Type B pancreatic cell (in vitro differentiated cells): Measurements from ENCODE around the gene SUMO3. TPM values are rescaled to one million over a fixed set of nuclear protein-coding genes. Genes with fewer than 3 reads are reported as not detected.

ENCODE experiments used
- DNase-seq: peaks from one replicate; pipeline ENCODE4 v3.0.0; 2021; ENCODE audit warnings: mixed read lengths; ENCODE audit not compliant: unreplicated experiment; ENCODE audit errors: extremely low spot score
- H3K27ac Mint-ChIP-seq: 2 replicates; pipeline ENCODE4 v1.8.0; 2021; ENCODE audit warnings: mild to moderate bottlenecking, mixed read lengths
- H3K27me3 Mint-ChIP-seq: 2 replicates; pipeline ENCODE4 v1.8.0; 2021; ENCODE audit warnings: mixed read lengths
- H3K36me3 Mint-ChIP-seq: 2 replicates; pipeline ENCODE4 v1.8.0; 2021; ENCODE audit warnings: mixed read lengths
- H3K4me1 Mint-ChIP-seq: one replicate; pipeline ENCODE4 v1.8.0; 2021; ENCODE audit warnings: mixed read lengths; ENCODE audit not compliant: unreplicated experiment
- H3K4me3 Mint-ChIP-seq: 2 replicates; pipeline ENCODE4 v1.8.0; 2021; ENCODE audit warnings: mild to moderate bottlenecking, mixed read lengths
- H3K9me3 Mint-ChIP-seq: 2 replicates; pipeline ENCODE4 v1.8.0; 2021; ENCODE audit warnings: mixed read lengths
- total RNA-seq: library from RNA; stranded (reverse); gene quantifications from 2 replicates; pipeline ENCODE4 v1.2.1, GENCODE V29; 2021; ENCODE audit warnings: low replicate concordance
- TF ChIP-seq, protein P1 (sequence below): fragments of 200-600 bp; sonication (generic); conservative IDR thresholded peaks from 2 replicates; pipeline ENCODE4 v1.5.0; 2021; ENCODE audit warnings: antibody characterized with exemption, mild to moderate bottlenecking

SUMO3 gene
- total RNA-seq, 1 donor from 2014 or later: 81.2 TPM

DNA sequence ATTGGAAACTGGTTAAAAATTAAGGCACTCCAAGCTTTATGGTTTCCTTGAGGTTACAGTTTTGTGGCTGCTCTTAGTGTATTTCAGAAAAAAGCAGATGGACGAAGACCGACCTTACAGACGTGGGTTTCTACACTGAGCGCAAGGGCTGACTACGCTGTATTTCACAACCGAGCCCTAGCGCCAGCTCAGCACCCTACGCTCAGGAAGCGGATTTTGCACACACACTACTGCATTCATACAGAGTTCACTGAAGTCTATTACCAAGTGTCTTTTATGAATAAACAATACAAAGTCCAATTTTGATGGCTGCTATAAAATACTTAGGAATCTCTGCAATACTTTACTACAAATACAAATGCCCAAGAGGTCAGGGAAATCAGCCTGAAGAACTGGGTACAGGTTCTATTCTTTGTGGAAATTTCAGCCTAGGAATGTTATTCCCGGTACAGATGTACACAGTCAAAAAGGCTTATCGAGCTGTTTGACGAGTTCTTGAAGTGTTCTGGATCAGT, 31.8 kb upstream of the SUMO3 start:
- Mint-ChIP-seq H3K36me3 (peaks cover 15% of the 10 kb centered on the region), H3K4me3 (no peak overlapping the region), H3K27me3 (peaks cover under 1% of the 10 kb centered on the region), H3K4me1 (peaks cover 6% of the 10 kb centered on the region), H3K27ac (no peak overlapping the region), H3K9me3 (no peaks in the 10 kb centered on the region)
- no peak for DNase-seq
- TF ChIP-seq, protein P1, sequence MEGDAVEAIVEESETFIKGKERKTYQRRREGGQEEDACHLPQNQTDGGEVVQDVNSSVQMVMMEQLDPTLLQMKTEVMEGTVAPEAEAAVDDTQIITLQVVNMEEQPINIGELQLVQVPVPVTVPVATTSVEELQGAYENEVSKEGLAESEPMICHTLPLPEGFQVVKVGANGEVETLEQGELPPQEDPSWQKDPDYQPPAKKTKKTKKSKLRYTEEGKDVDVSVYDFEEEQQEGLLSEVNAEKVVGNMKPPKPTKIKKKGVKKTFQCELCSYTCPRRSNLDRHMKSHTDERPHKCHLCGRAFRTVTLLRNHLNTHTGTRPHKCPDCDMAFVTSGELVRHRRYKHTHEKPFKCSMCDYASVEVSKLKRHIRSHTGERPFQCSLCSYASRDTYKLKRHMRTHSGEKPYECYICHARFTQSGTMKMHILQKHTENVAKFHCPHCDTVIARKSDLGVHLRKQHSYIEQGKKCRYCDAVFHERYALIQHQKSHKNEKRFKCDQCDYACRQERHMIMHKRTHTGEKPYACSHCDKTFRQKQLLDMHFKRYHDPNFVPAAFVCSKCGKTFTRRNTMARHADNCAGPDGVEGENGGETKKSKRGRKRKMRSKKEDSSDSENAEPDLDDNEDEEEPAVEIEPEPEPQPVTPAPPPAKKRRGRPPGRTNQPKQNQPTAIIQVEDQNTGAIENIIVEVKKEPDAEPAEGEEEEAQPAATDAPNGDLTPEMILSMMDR: no peak

DNA sequence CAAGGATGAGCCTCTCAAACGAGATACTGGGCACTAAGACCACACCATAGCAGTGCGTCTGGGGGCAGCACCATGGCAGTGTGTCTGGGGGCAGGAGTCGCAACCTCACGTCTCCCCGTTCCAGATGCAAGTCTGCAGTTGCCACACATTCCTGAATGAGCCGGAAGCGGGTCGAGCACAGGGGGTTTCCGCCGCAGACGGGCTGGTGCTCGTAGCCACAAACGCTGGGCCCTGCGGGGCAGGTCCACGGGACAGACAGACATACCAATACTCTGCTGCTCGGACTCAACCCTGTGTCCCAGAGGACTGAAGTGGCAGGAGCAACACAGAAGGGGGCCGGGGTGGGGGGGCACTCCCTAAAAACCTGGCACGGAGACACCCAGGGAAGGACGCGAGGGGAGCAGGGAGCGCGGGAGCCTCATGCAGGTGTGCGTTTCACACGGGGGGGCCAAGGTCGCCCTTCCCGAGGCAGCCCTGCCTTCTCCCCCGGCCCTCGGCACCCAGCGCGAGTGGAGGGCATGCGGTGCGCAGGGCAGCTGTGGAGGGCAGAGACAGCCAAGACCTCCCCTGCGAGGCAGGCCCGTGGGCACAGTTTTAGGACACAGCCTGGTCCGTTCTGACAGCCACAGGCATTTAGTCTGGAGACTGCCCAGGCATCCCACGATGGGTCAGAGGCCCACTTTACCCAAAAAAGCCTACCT, 31.1 kb upstream of the SUMO3 start:
- Mint-ChIP-seq H3K9me3 (no peaks in the 10 kb centered on the region), H3K4me3 (no peak overlapping the region), H3K27ac (no peak overlapping the region), H3K36me3 (peaks cover 11% of the 10 kb centered on the region), H3K4me1 (peaks cover 9% of the 10 kb centered on the region), H3K27me3 (peaks cover 4% of the 10 kb centered on the region)
- TF ChIP-seq, protein P1: no peak
- DNase-seq: no peak

DNA sequence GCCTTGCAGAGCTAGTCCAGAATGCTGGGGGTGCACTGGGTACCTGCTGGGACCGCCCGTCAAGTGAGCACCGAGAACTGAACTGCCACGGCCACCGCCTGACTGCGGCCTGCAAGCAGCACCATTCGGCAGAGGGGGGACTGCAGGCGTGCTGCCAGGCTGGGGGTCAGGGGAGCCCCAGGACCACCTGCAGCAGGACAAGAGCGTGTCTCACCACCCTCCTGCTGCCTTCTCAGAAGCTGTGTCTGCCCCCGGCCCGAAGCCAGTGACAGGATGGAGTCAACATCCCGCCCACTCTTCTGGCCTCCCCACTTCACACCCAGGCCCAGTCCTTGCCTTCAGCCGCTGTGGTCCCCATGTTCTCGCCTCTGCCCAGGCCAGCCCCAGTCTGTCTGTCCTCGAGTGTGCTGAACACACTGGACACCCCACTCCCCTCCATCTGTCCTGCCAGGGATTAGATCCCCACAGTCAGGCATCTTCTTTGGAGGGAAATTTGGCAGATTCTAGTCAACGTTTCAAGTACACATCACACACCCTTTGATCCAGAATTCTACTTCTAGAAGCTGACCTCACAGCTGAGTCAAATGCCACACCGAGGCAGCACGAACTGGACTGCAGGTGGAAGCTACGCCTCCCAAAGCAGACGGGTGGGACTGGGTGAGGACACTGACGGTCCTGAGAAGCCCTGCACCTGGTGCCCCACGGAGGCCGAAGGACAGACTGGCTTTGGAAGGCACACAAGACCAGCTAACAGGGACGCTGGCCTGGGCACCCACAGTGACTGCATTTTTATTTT, 29.6 kb upstream of the SUMO3 start:
- peaks cover 7% of the 10 kb centered on the region for H3K27me3 Mint-ChIP-seq
- H3K4me3 Mint-ChIP-seq: no peak overlapping the region
- peaks cover 9% of the 10 kb centered on the region for H3K4me1 Mint-ChIP-seq
- no peaks in the 10 kb centered on the region for H3K9me3 Mint-ChIP-seq
- peaks cover 8% of the 10 kb centered on the region for H3K36me3 Mint-ChIP-seq
- DNase-seq: peak; percentile 67
- no peak overlapping the region for H3K27ac Mint-ChIP-seq
- TF ChIP-seq, protein P1: no peak

DNA sequence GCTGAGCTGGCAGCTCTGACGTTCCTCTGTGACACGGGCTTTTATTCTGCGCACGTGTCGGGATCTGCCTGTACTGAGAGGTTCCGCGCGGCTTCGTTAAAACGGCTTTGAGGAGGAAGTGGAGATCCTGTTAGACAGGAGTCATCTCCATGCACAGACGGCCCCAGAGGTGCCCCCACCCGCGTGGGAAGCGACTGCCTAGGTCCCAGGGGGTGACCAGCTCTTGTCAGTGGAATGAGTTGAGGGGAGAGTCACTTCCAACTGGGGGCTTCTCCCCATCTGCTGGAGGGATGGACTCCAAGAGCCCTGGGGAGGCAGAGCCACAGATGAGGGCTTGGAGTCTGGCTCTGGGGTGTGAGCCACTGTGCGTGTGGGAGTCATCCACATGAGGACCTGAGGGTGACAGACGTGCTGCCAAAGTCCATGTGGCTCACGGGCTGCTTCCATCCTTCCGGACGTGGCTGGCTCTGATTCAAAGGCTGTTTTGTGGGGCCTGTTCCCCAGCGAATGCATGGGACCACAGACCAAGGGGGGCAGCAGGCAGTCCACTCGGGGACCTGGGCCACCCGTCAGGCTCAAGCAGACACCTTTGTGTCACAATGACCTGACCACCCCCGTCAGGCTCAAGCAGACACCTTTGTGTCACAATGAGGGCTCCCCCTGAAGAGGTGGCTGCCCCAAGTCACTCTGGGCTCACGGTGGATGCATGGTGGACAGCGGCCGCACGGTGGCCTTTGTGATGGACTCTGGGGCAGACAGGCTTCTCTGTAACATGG, 28.8 kb upstream of the SUMO3 start:
- no peak for DNase-seq
- Mint-ChIP-seq H3K27ac (no peak overlapping the region), H3K4me1 (peaks cover 9% of the 10 kb centered on the region), H3K27me3 (peaks cover 7% of the 10 kb centered on the region), H3K9me3 (no peaks in the 10 kb centered on the region), H3K4me3 (peak overlapping the region; percentile 52), H3K36me3 (peaks cover 8% of the 10 kb centered on the region)
- TF ChIP-seq, protein P1: no peak

DNA sequence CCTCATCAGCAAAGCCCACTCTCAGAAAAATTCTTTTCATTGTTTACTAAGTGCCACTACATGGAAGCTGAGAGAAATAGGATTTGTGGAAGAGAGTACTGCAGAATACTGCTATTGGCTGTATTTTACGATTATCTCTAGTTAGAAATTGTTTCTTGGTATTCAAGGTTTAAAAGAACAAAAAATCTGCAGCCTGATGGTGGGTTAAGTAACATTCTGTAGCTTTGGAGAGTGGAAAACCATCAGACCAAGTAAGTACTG, 28.3 kb upstream of the SUMO3 start:
- peaks cover 10% of the 10 kb centered on the region for H3K27me3 Mint-ChIP-seq
- DNase-seq: no peak
- H3K9me3 Mint-ChIP-seq: no peaks in the 10 kb centered on the region
- peaks cover 8% of the 10 kb centered on the region for H3K36me3 Mint-ChIP-seq
- TF ChIP-seq, protein P1: peak; percentile 0
- H3K27ac Mint-ChIP-seq: no peak overlapping the region
- peak overlapping the region; percentile 52 for H3K4me3 Mint-ChIP-seq
- peaks cover 9% of the 10 kb centered on the region for H3K4me1 Mint-ChIP-seq
